NCI-H2171 treated with DMSO at 0.1 percent for 48 hours (cell line): ENCODE measurements around the gene GOLGA6D.
"Not testable (repeated sequence)": the region's sequence is repeated elsewhere in the genome, so short reads cannot be mapped to it uniquely, and the experiment has no call there.

ENCODE experiments used
- DNase-seq: peaks from one replicate; lab custom pipeline; 2025; lab: John Stamatoyannopoulos, UW

The GOLGA6D gene

GRCh38 chr15:75332093-75332492, 49.5 kb downstream of the GOLGA6D start:
- DNase-seq, result not testable (repeated sequence)

GRCh38 chr15:75333654-75334419, 51.2 kb downstream of the GOLGA6D start:
- not testable (repeated sequence) for DNase-seq

- DNase-seq, result no peak
Measured at GRCh38 chr15:75335313-75335704, 52.7 kb downstream of the GOLGA6D start.

- DNase-seq, result peak; percentile 94
Measured at GRCh38 chr15:75335705-75336355, 53.2 kb downstream of the GOLGA6D start, which contains the start of gene COMMD4. Gene COMMD4 (plus strand): TSS chr15:75336063. CDS start chr15:75336090, 27 bp downstream.

- no peak for DNase-seq
Measured at GRCh38 chr15:75338661-75339240, 56.1 kb downstream of the GOLGA6D start.

GRCh38 chr15:75339531-75340240, 57.1 kb downstream of the GOLGA6D start:
- no peak for DNase-seq

- no peak for DNase-seq
Measured at GRCh38 chr15:75342221-75342620, 59.6 kb downstream of the GOLGA6D start.

- DNase-seq, result not testable (repeated sequence)
Measured at GRCh38 chr15:75343953-75344352, 61.3 kb downstream of the GOLGA6D start.
